ENCODE results near the gene SEM1.

- TF ChIP-seq CTCF (optimal IDR thresholded peaks at IDR 0.05 in 1 of 3, IDR thresholded peaks at IDR 0.05 in 1 of 3, conservative IDR thresholded peaks at IDR 0.05 in 1 of 3; ENCODE audit: extremely low read depth in 1 of 3, insufficient read depth in 2 of 3, low read length in 3 of 3) = no peak
- TF ChIP-seq EZH2 (IDR thresholded peaks at IDR 0.05; ENCODE audit: low read length) = no peak
Measured at GRCh38 chr7:96671854-96672253, 37.8 kb downstream of the SEM1 start.

Data from keratinocyte (primary cell).